GM18909 (cell line): ENCODE measurements around the gene RAD51B.

ENCODE experiments used
- ATAC-seq: cut with Tn5 transposase; IDR thresholded peaks from one replicate; pipeline ENCODE4 v1.9.1; 2021; ENCODE audit warnings: mild to moderate bottlenecking; ENCODE audit not compliant: unreplicated experiment, poor library complexity

The RAD51B gene

DNA sequence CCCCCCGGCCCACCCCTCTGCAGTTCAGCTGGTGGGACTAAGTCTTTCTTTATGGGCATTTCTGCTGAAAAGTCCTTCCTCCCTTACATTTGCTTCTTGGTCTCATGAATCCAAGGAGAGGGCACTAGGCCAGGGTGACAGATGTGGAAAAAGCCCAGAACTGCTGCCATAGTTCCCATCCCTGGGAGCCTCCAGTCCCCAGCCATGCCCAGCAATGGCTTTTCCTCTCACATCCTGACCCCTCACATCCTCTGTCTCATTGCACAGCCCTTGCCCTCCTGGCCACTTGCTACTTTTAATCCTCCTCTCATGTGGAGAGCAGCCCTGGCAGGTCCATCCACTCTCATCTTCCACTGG, 850.8 kb downstream of the RAD51B start:
- no peak for ATAC-seq

- ATAC-seq = no peak
These were observed 852.3 kb downstream of the RAD51B start for GRCh38 chr14:68671909-68672308.

- no peak for ATAC-seq
These were observed 853.2 kb downstream of the RAD51B start for GRCh38 chr14:68672609-68673285.

- ATAC-seq = no peak
These were observed 853.9 kb downstream of the RAD51B start for GRCh38 chr14:68673464-68673863.

GRCh38 chr14:68674538-68675232, 855.1 kb downstream of the RAD51B start:
- ATAC-seq = no peak

GRCh38 chr14:68675233-68675577, 855.6 kb downstream of the RAD51B start:
- ATAC-seq = no peak

DNA sequence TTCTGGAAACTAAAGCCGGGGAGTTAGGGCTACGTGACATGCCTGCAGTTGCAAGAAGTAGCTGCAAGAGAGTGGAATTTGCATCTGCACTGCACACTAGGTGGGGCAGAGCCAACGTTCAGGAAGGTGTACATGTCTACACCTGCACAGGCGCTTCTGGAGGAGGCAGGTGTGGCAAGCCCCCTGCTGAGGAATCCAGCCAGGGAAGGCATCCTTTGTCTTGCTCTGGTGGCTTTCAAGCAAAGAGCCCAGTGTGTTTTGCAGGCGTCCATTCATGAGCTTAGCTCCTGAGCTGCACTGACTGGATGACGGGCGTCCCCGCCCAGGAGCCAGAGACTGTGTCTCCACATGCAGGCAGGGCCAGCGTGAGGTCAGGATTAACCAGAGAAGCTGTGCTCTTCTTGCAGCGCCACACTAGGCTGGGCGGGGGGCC, 856.9 kb downstream of the RAD51B start:
- ATAC-seq = no peak

- no peak for ATAC-seq
These were observed 857.9 kb downstream of the RAD51B start for GRCh38 chr14:68677476-68677875.

GRCh38 chr14:68677901-68678300, 858.3 kb downstream of the RAD51B start:
- ATAC-seq = no peak

GRCh38 chr14:68678471-68678870, 858.9 kb downstream of the RAD51B start:
- no peak for ATAC-seq

- ATAC-seq = no peak
These were observed 859.7 kb downstream of the RAD51B start for GRCh38 chr14:68679301-68679700.

GRCh38 chr14:68679746-68680467, 860.3 kb downstream of the RAD51B start:
- no peak for ATAC-seq

DNA sequence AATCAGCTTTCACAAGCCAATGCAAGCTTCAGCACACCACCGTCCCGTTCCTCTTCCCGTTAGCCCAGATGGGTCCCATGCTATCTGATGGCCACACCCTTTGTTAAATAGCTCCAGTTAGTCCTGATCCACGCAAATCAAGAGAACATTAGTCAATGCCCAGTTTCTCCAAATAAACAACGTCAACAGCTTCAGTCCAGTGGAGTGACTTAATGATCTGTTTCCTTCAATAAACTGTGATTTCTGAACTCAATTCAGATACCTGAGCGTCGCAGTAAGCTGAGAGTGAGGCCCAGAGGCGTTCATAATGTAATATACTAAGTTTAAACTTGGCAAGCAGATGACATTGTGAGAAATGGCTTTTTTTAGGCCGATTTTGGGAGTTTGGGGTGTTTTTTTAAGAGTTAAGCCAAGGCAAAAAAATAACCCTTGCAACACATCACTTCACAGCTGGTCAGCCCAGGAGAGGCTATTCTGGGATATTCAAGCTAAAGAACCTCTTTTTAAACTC, 861.0 kb downstream of the RAD51B start:
- ATAC-seq = no peak

DNA sequence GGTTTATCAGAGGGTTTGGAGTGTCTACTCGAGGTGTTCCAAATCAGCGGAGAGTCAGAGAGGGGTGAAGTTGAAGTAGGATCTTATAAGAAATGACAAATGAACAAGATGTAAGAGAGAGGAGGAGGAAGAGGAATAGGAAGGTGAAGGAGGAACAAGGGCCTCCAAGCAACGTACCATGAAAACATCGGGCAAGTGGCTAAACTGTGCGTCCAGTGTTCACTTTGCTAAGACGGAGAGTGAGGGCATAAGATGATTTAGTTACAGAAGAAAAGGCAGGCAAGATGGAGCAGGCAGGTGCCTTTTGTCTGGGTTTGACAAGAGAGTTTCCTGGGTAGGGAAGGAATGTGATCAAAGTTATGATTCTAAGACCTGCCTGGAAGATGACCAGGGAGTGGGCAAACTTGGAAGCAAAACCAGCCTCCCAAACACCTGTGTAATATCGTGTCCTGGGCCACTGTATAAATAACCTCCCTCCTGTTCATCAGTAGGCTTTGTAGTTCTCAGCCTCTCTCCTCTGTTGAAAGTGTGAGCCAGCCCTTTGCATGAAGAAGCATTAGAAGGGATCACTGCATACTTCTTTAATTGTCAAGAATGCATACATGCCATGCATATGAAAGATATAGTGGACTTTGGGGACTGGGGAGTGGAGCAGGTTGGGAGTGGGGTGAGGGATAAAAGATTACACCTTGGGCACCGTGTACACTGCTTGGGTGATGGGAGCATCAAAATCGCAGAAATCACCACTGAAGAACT, 861.9 kb downstream of the RAD51B start:
- ATAC-seq = no peak

DNA sequence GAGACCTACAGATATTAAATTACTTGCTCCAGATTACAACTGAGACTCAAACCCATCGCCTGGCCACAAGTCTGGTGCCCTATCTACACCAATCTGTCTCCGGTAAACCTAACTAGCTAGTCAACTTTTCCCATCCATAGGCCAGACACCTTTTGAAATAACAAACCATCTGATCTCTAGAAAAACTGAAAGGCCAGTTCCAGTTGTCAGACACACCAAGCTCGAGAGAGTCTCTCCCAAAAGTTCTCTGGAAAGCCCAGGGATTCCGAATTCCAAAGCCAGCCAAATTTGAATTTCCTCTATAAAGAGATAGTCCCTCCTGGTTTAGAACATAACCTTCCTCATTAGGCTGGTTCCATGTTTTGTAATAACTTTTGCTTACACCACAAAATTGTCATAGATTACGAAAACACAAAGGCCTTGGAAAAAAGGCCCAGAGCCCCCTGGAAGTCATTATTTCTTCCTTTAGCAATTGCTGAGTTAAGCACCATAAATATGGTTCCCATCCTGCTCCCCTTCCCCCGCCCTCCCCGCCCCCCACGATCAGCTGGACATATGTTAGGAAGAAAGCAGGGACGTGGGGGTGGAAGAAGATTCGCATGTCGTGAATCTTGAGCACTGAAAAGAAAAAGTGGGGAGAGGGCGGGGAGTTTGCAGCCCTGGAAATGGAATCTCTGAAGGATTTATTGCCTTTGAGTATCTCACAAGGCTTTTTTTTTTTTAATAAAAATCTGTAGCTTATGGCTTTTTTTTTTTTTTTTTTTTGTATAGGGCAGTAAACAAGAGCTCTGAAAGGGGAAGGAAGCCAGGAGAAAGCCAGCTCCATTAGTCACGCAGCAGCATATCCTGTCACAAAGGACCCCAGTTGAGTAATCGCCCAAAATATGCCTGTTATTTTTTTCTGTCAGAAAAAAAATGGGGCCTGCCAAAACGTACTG, 862.9 kb downstream of the RAD51B start:
- ATAC-seq = no peak

DNA sequence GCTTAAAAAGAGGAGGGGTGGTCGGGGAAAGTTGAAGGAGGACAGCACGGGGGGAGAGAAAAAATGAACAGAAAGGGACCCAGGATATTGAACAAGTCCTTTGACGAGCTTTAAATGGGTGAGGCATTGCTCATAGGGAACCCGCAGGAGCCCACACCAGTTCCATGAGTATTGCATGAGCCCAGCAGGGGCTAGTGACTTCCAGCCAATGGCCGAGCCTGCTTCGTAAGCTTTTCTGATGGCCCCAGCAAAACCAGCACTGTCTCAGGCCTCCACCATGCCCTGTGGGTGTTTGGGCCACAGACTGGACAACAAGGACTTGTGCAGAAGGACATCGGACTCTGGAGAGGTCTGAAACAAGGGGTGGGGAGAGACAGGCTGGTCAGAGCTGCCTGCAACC, 863.7 kb downstream of the RAD51B start:
- ATAC-seq = no peak

DNA sequence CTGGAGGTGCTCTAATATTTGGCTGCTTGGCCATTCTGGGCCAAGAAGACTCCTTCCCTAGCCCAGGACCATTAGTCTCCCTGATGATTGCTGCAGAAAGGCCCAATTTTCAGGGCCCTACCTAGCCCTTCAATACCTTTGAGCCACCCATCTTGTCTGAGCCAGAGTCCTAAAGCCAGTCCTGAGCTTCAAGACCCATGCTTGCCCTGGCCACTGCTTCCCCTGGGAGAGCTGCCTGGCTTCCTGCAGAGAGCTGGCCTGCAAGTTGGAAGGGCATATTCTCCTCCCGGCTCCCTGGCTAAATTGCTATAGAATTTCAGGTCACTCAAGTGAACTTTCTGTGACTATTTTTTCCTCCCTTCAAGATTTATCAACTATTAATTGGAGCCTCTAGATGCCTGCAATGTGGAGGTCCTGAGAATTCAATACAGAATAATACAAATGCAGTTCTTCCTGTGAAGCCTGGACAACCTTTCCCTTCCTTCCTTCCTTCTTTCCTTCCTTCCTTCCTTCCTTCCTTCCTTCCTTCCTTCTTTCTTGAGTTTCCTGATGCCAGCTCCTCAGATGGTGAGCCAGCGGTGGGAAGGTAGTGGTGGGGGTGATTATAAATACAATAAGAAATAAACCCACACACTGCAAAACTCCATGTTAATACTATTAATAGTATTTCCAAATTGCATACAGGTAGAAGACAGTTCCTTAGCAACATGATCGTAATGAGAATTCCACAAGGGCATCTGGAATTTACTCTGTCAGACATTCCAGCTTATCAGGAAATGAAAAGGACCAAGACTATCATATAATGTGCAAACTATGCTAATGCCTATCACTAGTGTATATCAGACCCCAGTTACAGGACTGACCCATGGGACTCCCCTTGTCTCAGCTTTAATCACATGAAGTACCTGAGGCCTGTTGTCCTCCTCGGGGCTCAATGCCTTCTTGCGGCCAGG, 865.2 kb downstream of the RAD51B start:
- no peak for ATAC-seq

DNA sequence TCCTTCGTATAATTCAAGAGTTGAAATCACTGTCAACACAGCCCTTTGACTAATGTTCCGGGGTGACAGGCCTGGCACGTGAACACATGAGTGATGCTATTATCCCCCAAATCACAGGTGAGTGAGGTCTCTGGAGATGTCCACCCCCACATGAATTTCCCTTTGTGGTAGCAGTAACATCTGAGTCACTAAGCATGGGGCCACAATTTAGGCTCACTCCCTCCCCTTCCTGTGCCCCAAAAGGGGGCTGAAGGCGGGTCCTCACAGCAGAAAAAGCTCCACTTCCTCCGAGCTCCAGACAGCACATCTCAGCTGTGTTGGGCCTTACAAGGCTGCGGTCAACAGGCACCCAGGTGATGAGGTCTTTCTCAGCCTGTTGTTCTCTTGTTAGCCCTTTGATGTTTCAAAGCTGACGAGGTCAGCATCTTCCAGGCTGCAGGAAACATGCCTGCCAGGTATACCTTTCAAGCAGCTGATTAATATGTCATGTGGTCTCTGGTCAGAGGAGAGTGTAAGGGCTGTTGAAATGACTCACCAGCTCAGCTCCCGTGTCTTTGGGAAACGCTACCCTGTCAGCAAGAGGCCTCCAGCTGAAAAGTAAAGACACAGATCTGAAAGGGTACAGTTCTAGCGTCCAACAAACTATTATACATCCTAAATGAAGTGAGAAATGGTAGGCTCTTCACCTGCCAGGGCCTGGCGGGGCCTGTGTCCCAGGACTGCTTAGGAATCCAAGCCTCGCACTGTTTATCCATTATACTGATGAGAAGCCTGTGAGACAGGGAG, 866.0 kb downstream of the RAD51B start:
- peak; percentile 79 for ATAC-seq
